Heart right ventricle (tissue), 16 donors: Measurements from ENCODE around the gene RALGAPA2. TPM values are rescaled to one million over a fixed set of nuclear protein-coding genes. Genes with fewer than 3 reads are reported as not detected.

ENCODE experiments used
- ATAC-seq, 8 donors: fragments of 200-7000 bp; cut with Tn5 transposase; one replicate each; pipeline ENCODE4 v1.9.1; 2020; ENCODE audit warnings: mild to moderate bottlenecking in 8 of 8, moderate library complexity in 8 of 8, moderate number of reproducible peaks in 1 of 8
- DNase-seq, 2 donors: peaks; one replicate each; pipeline ENCODE4 v3.0.0-alpha.2; 2020
- H3K27ac ChIP-seq, 10 donors: fragments of 200-600 bp; sonication (generic) in 2 of 10; one replicate each; pipeline versions ENCODE4 v1.5.0 to v1.8.0; 2020 to 2022; ENCODE audit warnings: mild to moderate bottlenecking in 3 of 10
- H3K27me3 ChIP-seq, 7 donors: fragments of 200-600 bp; one replicate each; pipeline ENCODE4 v1.8.0; 2021 to 2022; ENCODE audit warnings: mild to moderate bottlenecking in 2 of 7
- H3K36me3 ChIP-seq, 9 donors: fragments of 200-600 bp; sonication (generic) in 1 of 9; one replicate each; pipeline versions ENCODE4 v1.5.0 to v1.8.0; 2020 to 2022; ENCODE audit warnings: mild to moderate bottlenecking in 2 of 9
- H3K4me1 ChIP-seq, 9 donors: fragments of 200-600 bp; sonication (generic) in 1 of 9; one replicate each; pipeline versions ENCODE4 v1.5.0 to v1.8.0; 2020 to 2022; ENCODE audit warnings: mild to moderate bottlenecking in 4 of 9
- H3K4me3 ChIP-seq, 10 donors: fragments of 200-600 bp; sonication (generic) in 2 of 10; one replicate each; pipeline versions ENCODE4 v1.5.0 to v1.8.0; 2020 to 2022; ENCODE audit warnings: mild to moderate bottlenecking in 7 of 10, moderate library complexity in 2 of 10
- H3K9me3 ChIP-seq, 11 donors: fragments of 200-600 bp in 10 of 11; sonication (generic) in 2 of 11; one replicate each; pipeline versions ENCODE4 v1.5.0 to v1.8.0; 2013 to 2022; ENCODE audit warnings: mild to moderate bottlenecking in 2 of 11, control low read depth in 1 of 11, moderate library complexity in 1 of 11
- WGBS, 2 donors: extraction: QIAGEN DNeasy Blood & Tissue Kit; methylation state at CpG; one replicate each; pipeline ENCODE4 v1.1.7; 2013; ENCODE audit warnings: inconsistent platforms in 1 of 2; 5-methylcytosine and 5-hydroxymethylcytosine counted together
- intact Hi-C, 10 donors: fragments of 100-400 bp; cut with DNase I; formaldehyde crosslinking; loops; one replicate each; pipeline versions ENCODE4 v1.11.1 to v1.14.2; 2022
- polyA plus RNA-seq, 2 donors: library from polyadenylated mRNA; stranded (reverse); fragments of 200-250 nt; gene quantifications; one replicate each; pipeline ENCODE4 v1.2.3, GENCODE V29; 2013
- total RNA-seq, 10 donors: library from RNA; stranded (reverse); fragmentation: NEBNext Ultra II Directional in 3 of 10; extraction: Animal tissue kit (Norgen Biotek cat#: 25700) in 3 of 10; gene quantifications; one replicate each; pipeline versions ENCODE4 v1.2.1 to v1.2.4, GENCODE V29; 2021 to 2023
- TF ChIP-seq, protein P1 (sequence below), 9 donors: fragments of 200-600 bp; sonication (generic) in 2 of 9; IDR thresholded peaks; one replicate each; pipeline versions ENCODE4 v1.5.0 to v1.8.0; 2021 to 2022; ENCODE audit warnings: antibody characterized with exemption in 9 of 9, mild to moderate bottlenecking in 5 of 9, moderate library complexity in 1 of 9
- donor health status: Arrhythmogenic right ventricular cardiomyopathy.
- donor health status: ischemic (EF 13 %, LVEDD 7.1; RV severe dilation, severe dysfunction).
- donor health status: healthy with polysubstance abuse.
- donor health status: DM: no; HTN: yes; CAD: no.
- donor health status: DM: no; HTN: no; CAD: no.
- donor health status: ischemic (EF 25% LVEDD 6.9; RV normal size, moderate dysfunction).
- donor health status: ischemic (EF 25% LVEDD 5.7; RV mildly dilated, moderate dysfunction).
- donor health status: healthy.
- donor health status: DM: yes; HTN: yes; CAD: no.
- donor health status: Ischemic cardiomyopathy.
- donor health status: ischemic (EF 35%, LVEDD 5.7; RV mildly dilated, moderate dysfunction).
- donor health status: nonischemic (EF 11% LVEDD 7.7; RV severe dilation, severe dysfunction).
- donor health status: DM: yes; HTN: yes; CAD: no.
- donor health status: PGD.
- donor health status: ischemic (EF 29% LVEDD 5.4; RV normal size, mild dysfunction).
- donor health status: nonischemic (EF 23%, LVEDD 6.1; RV moderate dilation, normal function).

RALGAPA2 gene
- total and polyA plus RNA-seq, 12 donors, result 4.1 to 26.8 (median 18.2) TPM

DNA sequence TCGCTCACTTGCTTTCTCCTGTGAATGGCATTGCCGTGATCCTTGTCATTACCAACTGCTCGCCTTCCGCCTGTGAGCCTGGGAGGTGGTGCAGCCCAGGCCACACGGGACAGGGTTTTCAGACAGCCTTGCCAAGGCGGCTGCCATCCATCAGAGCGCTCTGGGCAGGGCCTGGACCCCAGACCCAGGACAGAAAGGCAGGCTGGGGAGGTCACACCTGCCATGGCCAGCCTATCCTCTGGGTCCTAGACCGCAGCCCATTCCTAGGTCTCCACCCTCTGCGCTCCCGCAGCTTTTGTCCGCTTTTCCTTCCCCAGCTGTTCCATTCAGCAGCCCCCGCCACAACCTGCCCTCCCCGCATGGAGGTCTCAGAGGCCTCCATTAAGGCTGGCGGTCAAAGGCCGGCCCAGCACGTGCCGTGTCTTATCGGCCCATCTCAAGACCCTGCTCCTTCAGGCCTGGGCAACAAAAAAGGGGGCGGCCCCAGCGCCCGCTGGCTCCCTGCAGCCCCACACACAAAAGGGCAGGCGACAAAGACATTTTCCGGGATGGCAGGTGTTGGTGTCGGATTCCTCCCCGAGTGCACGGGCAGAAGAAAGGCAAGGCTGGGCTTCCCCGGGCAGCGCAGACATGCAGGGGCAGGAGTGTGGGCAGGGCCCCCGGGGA, 316.4 kb downstream of the RALGAPA2 start:
- H3K27me3 ChIP-seq, result no peaks in the 10 kb centered on the region
- no peak overlapping the region for H3K4me3 ChIP-seq
- H3K4me1 ChIP-seq, result peaks cover 0 to 13% (median 0%) of the 10 kb centered on the region in 9 donors
- intact Hi-C loops, result no loop called here
- no peaks in the 10 kb centered on the region for H3K9me3 ChIP-seq
- no peak overlapping the region for H3K27ac ChIP-seq
- TF ChIP-seq, protein P1, sequence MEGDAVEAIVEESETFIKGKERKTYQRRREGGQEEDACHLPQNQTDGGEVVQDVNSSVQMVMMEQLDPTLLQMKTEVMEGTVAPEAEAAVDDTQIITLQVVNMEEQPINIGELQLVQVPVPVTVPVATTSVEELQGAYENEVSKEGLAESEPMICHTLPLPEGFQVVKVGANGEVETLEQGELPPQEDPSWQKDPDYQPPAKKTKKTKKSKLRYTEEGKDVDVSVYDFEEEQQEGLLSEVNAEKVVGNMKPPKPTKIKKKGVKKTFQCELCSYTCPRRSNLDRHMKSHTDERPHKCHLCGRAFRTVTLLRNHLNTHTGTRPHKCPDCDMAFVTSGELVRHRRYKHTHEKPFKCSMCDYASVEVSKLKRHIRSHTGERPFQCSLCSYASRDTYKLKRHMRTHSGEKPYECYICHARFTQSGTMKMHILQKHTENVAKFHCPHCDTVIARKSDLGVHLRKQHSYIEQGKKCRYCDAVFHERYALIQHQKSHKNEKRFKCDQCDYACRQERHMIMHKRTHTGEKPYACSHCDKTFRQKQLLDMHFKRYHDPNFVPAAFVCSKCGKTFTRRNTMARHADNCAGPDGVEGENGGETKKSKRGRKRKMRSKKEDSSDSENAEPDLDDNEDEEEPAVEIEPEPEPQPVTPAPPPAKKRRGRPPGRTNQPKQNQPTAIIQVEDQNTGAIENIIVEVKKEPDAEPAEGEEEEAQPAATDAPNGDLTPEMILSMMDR (IDR thresholded peaks at IDR 0.05), result no peak
- WGBS, 2 donors, result 95 to 96% methylated on average over 29 of the region's 29 CpGs
- no peak for DNase-seq
- H3K36me3 ChIP-seq, result peaks cover 0 to 57% (median 4%) of the 10 kb centered on the region in 9 donors
- ATAC-seq, result peak in 1 of 8 donors; percentile 54

DNA sequence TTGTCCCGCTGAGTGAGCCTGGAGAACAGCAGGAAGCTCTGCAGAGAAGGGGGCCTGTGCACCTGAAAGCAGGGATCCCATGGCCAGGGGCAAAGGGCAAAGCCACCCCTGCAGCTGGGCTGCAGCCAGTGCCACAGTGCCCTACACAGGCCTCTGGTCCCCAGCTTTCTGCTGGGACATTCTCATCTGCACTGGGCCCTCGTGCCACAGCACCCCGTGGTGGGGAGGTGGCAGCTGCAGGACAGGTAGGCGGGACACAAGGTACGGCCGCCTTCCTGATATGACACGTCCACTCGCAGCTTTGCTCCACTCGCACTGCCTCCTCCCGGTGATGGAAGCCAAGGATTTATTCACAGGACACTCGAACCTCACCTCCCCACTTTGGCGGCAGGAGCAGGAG, 317.4 kb downstream of the RALGAPA2 start:
- Histone ChIP-seq H3K4me3 (no peak overlapping the region), H3K27ac (no peak overlapping the region), H3K36me3 (peaks cover 0 to 62% (median 4%) of the 10 kb centered on the region in 9 donors), H3K4me1 (peaks cover 0 to 13% (median 0%) of the 10 kb centered on the region in 9 donors), H3K27me3 (no peaks in the 10 kb centered on the region), H3K9me3 (no peaks in the 10 kb centered on the region)
- 92 to 98% methylated on average over 12 of the region's 12 CpGs for WGBS, 2 donors
- no peak for ATAC-seq
- TF ChIP-seq, protein P1 (IDR thresholded peaks at IDR 0.05), result no peak
- DNase-seq, result no peak
- intact Hi-C loops, result no loop called here

DNA sequence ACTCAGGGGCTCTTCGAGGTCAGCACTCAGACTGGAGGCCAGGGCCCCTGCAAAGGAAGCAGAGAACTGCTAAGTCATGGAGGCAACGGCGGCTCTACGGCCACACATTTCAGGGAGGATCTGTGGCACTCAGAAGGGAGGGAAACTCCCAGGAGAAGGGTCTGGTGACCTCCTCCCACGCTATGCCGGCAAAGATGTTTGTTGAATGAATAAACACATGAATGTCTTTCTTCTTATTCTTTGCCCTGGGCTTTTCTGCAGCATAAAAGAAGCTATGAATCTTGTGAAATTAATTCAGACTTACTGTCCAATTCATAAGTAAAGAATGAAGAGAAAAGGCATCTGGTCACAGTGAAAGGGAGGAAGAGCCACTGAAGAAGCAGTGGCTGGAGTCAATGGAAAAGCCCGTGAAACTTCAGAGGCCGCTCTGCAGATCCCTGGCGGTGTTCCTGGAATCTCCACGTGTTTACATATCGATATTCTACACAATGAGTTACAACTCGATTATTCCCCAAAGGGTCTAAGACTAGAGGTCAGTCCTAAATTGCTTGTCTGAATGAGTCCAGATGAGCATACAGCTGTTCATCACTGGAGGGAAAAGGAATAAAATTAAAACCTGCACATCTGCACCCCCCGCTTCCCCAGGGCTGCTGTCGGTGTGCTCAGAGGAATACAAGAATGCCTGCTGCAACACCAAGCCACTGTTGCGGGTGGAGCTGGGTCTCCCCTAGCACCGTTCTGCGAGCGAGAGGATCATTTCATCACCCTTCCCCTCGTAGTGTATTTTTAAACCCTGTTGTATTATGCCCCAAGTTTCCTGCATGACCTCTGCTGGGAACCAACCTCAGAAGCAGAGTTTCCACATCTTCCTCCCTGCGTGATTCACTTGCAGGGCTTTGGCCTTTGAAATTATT, 319.0 kb downstream of the RALGAPA2 start:
- TF ChIP-seq, protein P1 (IDR thresholded peaks at IDR 0.05), result no peak
- 65 to 71% methylated on average over 20 of the region's 20 CpGs for WGBS, 2 donors
- ATAC-seq, result no peak
- Histone ChIP-seq H3K9me3 (no peaks in the 10 kb centered on the region), H3K27me3 (no peaks in the 10 kb centered on the region), H3K27ac (no peak overlapping the region), H3K4me3 (no peak overlapping the region), H3K36me3 (peaks cover 0 to 61% (median 4%) of the 10 kb centered on the region in 9 donors), H3K4me1 (peaks cover 0 to 13% (median 0%) of the 10 kb centered on the region in 9 donors)
- intact Hi-C loops, result no loop called here
- DNase-seq, result no peak

DNA sequence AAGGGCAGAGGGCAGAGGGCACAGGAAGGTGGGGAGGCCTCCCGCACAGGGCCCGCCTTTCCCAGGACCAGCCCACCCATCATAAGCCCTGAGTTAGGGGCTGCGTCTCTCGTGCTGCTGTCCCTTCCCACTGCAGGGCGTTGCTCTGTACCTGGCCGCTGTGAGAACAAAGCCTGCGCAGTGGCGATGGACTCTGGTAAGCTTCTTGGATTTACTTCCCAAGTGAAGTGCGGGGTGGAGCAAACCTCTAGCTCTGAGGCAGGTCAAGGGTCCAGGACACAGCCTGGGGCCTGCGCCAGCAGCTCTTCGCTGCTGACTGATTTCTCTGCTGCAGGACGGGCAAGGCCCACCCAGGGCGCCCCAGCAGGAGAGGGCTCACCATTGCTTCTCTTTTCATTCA, 320.7 kb downstream of the RALGAPA2 start:
- intact Hi-C loops, result no loop called here
- Histone ChIP-seq H3K27ac (no peak overlapping the region), H3K27me3 (no peaks in the 10 kb centered on the region), H3K9me3 (no peaks in the 10 kb centered on the region), H3K36me3 (peaks cover 0 to 61% (median 4%) of the 10 kb centered on the region in 9 donors), H3K4me1 (peaks cover 0 to 13% (median 0%) of the 10 kb centered on the region in 9 donors), H3K4me3 (no peak overlapping the region)
- 93 to 95% methylated on average over 13 of the region's 13 CpGs for WGBS, 2 donors
- DNase-seq (no peak), ATAC-seq (no peak)
- TF ChIP-seq, protein P1 (IDR thresholded peaks at IDR 0.05), result no peak
